Uterus (tissue), 4 donors: ENCODE results near the gene RIPK4. TPM values are rescaled to one million over a fixed set of nuclear protein-coding genes. Genes with fewer than 3 reads are reported as not detected.

Experiments used
- DNase-seq, 2 donors: peaks; one replicate each; pipeline ENCODE4 v3.0.0-alpha.2; 2019 to 2020
- H3K27ac ChIP-seq, 2 donors: fragments of 200-600 bp; sonication (generic); 1 replicate in 1 of 2; 2 replicates in 1 of 2; pipeline ENCODE4 v1.5.1; 2016 to 2018
- H3K27me3 ChIP-seq, 2 donors: fragments of 200-600 bp; sonication (generic); one replicate each; pipeline ENCODE4 v1.5.1; 2018 to 2019; ENCODE audit warnings: control low read depth in 1 of 2
- H3K36me3 ChIP-seq, 2 donors: fragments of 200-600 bp; sonication (generic); one replicate each; pipeline ENCODE4 v1.5.1; 2019; ENCODE audit warnings: control low read depth in 1 of 2
- H3K4me1 ChIP-seq, 2 donors: fragments of 200-600 bp; sonication (generic); one replicate each; pipeline ENCODE4 v1.5.1; 2018 to 2019; ENCODE audit warnings: control low read depth in 1 of 2
- H3K4me3 ChIP-seq, 2 donors: fragments of 200-600 bp; sonication (generic); 1 replicate in 1 of 2; 2 replicates in 1 of 2; pipeline ENCODE4 v1.5.1; 2018 to 2019; ENCODE audit warnings: mild to moderate bottlenecking in 1 of 2
- H3K9me3 ChIP-seq, 2 donors: fragments of 200-600 bp; sonication (generic); one replicate each; pipeline ENCODE4 v1.5.1; 2019; ENCODE audit warnings: control low read depth in 1 of 2
- POLR2A ChIP-seq, 2 donors: fragments of 450-650 bp; IDR thresholded peaks; one replicate each; pipeline ENCODE4 v1.6.1; 2016; ENCODE audit warnings: antibody characterized with exemption in 2 of 2, mild to moderate bottlenecking in 1 of 2, moderate library complexity in 1 of 2
- intact Hi-C: fragments of 100-400 bp; cut with DNase I; formaldehyde crosslinking; loops from one replicate; pipeline ENCODE4 v1.15.1; 2023; ENCODE audit warnings: low total_unique reads
- total RNA-seq, 4 donors: library from RNA; depleted of rRNA in 3 of 4; stranded (reverse); fragments of >200 nt in 3 of 4; gene quantifications; one replicate each; pipeline versions ENCODE4 v1.1.0 to v1.2.4, GENCODE V29; 2014 to 2023
- TF ChIP-seq, protein P1 (sequence below), 4 experiments: fragments of 200-600 bp in 2 of 4; fragments of 450-650 bp in 2 of 4; sonication (generic) in 2 of 4; IDR thresholded peaks; one replicate each; pipeline ENCODE4 v1.5.1; 2016 to 2019; ENCODE audit warnings: antibody characterized with exemption in 4 of 4, mild to moderate bottlenecking in 2 of 4, moderate library complexity in 1 of 4
- donor health status: DM: yes; HTN: yes; CAD: no.

RIPK4 gene
- total RNA-seq: 1 to 10 TPM in 1 of 4 donors, under 1 TPM in 1, not detected in 2; 0.29 to 9.7 TPM

DNA sequence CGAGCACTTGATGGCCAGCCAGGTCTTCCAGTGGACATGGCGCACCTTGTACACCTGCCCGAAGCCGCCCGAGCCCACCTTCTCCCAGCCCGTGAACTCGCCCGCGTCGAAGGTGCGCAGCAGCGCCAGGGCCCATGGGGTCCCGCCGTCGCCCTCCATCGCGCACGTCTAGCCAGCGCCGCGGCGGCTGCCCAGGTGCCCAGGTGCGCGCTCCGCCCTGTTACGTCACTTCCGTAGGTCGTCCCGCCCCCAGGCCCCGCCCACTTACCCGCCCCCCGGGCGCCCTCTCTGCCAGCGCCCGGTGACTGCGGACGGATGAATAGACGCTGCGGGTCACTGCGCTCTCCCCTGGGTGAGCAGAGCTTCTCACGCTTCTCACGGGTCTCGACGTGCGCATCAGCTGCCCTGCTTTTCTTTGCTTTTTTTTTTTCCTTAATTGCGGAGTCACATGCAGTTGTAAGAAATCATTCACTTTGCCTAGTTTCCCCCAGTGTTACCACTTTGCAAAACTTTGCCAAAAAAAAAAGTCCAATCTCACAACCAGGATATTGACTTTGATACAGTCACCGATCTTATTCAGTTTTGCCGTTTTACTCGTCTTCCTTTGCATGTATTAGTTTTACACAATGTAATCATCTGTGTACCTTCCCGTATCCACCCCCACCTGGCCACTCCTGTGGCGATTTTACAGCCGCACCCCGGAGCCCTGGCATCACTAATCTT is at the start of gene RIPK4:
Gene RIPK4 (minus strand): TSS at position 170 of the 723 bp plus-strand sequence. CDS start 11 bp downstream, at position 159.
- TF ChIP-seq, protein P1, sequence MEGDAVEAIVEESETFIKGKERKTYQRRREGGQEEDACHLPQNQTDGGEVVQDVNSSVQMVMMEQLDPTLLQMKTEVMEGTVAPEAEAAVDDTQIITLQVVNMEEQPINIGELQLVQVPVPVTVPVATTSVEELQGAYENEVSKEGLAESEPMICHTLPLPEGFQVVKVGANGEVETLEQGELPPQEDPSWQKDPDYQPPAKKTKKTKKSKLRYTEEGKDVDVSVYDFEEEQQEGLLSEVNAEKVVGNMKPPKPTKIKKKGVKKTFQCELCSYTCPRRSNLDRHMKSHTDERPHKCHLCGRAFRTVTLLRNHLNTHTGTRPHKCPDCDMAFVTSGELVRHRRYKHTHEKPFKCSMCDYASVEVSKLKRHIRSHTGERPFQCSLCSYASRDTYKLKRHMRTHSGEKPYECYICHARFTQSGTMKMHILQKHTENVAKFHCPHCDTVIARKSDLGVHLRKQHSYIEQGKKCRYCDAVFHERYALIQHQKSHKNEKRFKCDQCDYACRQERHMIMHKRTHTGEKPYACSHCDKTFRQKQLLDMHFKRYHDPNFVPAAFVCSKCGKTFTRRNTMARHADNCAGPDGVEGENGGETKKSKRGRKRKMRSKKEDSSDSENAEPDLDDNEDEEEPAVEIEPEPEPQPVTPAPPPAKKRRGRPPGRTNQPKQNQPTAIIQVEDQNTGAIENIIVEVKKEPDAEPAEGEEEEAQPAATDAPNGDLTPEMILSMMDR (IDR thresholded peaks at IDR 0.05): no peak
- peak in 1 of 2 donors; percentile 65 for TF ChIP-seq POLR2A (IDR thresholded peaks at IDR 0.05)
- Histone ChIP-seq H3K4me1 (peaks cover 0 to 5% of the 10 kb centered on the region in 2 donors), H3K9me3 (no peaks in the 10 kb centered on the region), H3K27me3 (peaks cover 14 to 53% of the 10 kb centered on the region in 2 donors), H3K36me3 (no peaks in the 10 kb centered on the region), H3K4me3 (no peak within 1 kb of the TSS), H3K27ac (no peak within 1 kb of the TSS)
- no peak for DNase-seq
- intact Hi-C loops: no loop called here

DNA sequence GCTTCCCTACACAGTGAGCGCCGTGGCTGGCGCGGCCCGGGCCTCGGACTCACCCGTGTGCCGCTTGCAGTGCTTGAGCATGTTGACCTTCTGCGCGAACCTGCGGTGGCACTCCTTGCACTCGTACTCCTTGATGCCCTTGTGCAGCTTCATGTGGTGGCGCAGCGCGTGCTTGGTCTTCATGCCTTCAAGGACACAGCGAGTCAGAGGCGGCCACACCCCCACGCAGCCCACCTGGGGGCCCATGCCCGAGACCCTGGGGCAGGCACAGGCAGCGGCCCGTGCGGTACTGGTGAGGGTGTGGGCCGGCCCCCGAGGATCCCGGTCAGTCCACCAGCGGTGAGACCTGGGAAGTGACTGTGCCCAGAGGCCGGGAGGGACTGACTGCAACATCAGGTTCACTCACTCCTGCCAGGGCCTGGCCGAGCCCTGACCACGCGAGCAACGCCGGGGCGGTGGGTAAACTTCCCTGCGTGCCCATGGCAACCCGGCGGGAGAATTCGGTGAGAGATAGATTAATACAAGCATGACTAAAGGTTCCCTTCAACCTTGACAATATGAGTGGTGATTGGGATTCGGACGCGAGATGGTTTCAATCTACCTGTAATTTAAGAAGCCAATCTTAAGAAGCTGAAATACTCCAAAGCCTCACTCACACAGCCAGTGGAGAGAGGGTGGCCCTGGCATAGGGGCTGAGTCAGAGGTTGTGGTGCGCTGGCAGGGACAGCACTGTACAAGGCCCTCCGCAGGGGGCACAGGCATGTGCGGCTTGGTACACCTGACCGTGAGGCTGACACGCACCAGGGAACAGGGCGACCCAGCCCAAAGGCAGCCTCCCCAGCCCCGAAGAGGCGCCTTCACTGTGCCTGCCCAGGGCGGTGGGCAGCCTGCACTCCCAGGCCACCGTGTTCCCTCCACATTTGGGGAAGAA is 49.1 kb upstream of the RIPK4 start:
- Histone ChIP-seq H3K27ac (no peak overlapping the region), H3K36me3 (no peaks in the 10 kb centered on the region), H3K9me3 (no peaks in the 10 kb centered on the region), H3K4me3 (no peak overlapping the region), H3K4me1 (no peaks in the 10 kb centered on the region), H3K27me3 (no peaks in the 10 kb centered on the region)
- intact Hi-C loops: no loop called here
- DNase-seq: no peak
- TF ChIP-seq, protein P1 (IDR thresholded peaks at IDR 0.05): no peak
- TF ChIP-seq POLR2A (IDR thresholded peaks at IDR 0.05): no peak

DNA sequence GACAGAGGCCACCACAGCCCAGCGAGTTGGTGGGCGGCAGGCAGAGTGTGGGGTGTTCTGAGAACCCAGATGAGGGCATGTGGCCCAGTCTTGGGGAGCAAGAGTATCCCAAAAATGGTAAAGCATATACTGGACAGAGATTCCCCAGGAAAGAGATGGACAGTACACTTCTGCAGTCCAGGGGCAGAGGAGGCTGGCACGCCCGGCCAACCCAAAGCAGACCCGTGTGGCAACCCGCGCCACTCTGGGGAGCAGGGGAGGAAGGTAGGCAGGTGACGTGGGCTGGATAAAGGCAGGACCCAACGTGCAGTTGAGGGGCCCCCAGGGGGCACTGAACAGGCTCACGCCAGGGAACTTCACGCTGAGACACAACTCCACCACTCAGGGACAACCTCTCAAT is 46.4 kb upstream of the RIPK4 start:
- no peaks in the 10 kb centered on the region for H3K36me3 ChIP-seq
- no peak overlapping the region for H3K27ac ChIP-seq
- DNase-seq: no peak
- H3K27me3 ChIP-seq: no peaks in the 10 kb centered on the region
- H3K4me3 ChIP-seq: no peak overlapping the region
- intact Hi-C loops: loop anchor here (5.0 kb wide), 1 partner anchor 304 kb away; no protein-coding TSS in a partner anchor
- H3K9me3 ChIP-seq: no peaks in the 10 kb centered on the region
- H3K4me1 ChIP-seq: no peaks in the 10 kb centered on the region
- TF ChIP-seq, protein P1 (IDR thresholded peaks at IDR 0.05): no peak
- TF ChIP-seq POLR2A (IDR thresholded peaks at IDR 0.05): no peak

GRCh38 chr21:41812679-41813078 is 45.8 kb upstream of the RIPK4 start:
- Histone ChIP-seq H3K27ac (no peak overlapping the region), H3K9me3 (no peaks in the 10 kb centered on the region), H3K4me3 (no peak overlapping the region), H3K27me3 (no peaks in the 10 kb centered on the region), H3K36me3 (no peaks in the 10 kb centered on the region), H3K4me1 (no peaks in the 10 kb centered on the region)
- intact Hi-C loops: loop anchor here (5.0 kb wide), 1 partner anchor 305 kb away; no protein-coding TSS in a partner anchor
- DNase-seq: no peak
- TF ChIP-seq POLR2A (IDR thresholded peaks at IDR 0.05): no peak
- TF ChIP-seq, protein P1 (IDR thresholded peaks at IDR 0.05): no peak
